ENCODE data around the gene FRMD4A. TPM values are rescaled to one million over a fixed set of nuclear protein-coding genes. Genes with fewer than 3 reads are reported as not detected.
"Not testable (repeated sequence)": the region's sequence is repeated elsewhere in the genome, so short reads cannot be mapped to it uniquely, and the experiment has no call there.

FRMD4A gene
- total RNA-seq, 1 experiment from 2014 or later: 7.0 TPM

DNA sequence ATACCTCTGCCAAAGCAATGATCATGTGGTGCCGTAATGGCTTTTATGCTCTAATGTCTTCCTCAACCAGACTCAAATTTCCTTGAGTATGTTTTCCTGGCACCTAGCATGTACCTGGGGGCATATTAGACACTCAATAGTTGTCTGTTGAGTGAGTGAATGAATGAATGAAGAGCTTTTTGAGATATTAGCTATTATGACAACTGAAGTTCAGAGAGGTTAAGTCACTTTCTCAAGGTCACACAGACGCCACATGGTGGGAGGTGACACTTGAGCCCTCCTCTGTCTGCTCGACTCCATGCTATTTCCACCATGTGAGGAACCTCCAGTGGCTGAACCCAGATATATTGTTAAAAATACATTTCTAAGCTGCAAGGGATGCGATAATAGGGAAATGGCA lies 611.9 kb downstream of the FRMD4A start:
- intact Hi-C loops (cut with micrococcal nuclease; ENCODE audit: unreplicated experiment): no loop called here
- CTCF ChIA-PET: interaction anchor here (0.6 to 1.2 kb wide), 2 partner anchors 12 to 106 kb away, joined by 5 to 6 read pairs; no protein-coding TSS in a partner anchor
- Mint-ChIP-seq H3K4me1 (ENCODE audit: low read depth, unreplicated experiment) (peaks cover 15% of the 10 kb centered on the region), H3K27me3 (ENCODE audit: unreplicated experiment) (peaks cover 7% of the 10 kb centered on the region), H3K27ac (ENCODE audit: unreplicated experiment) (no peak overlapping the region), H3K36me3 (ENCODE audit: insufficient read depth, unreplicated experiment) (peaks cover 7% of the 10 kb centered on the region), H3K4me3 (ENCODE audit: low read depth, unreplicated experiment) (no peak overlapping the region), H3K9me3 (ENCODE audit: low read depth, unreplicated experiment) (peaks cover 2% of the 10 kb centered on the region)
- TF ChIP-seq, protein P1, sequence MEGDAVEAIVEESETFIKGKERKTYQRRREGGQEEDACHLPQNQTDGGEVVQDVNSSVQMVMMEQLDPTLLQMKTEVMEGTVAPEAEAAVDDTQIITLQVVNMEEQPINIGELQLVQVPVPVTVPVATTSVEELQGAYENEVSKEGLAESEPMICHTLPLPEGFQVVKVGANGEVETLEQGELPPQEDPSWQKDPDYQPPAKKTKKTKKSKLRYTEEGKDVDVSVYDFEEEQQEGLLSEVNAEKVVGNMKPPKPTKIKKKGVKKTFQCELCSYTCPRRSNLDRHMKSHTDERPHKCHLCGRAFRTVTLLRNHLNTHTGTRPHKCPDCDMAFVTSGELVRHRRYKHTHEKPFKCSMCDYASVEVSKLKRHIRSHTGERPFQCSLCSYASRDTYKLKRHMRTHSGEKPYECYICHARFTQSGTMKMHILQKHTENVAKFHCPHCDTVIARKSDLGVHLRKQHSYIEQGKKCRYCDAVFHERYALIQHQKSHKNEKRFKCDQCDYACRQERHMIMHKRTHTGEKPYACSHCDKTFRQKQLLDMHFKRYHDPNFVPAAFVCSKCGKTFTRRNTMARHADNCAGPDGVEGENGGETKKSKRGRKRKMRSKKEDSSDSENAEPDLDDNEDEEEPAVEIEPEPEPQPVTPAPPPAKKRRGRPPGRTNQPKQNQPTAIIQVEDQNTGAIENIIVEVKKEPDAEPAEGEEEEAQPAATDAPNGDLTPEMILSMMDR (IDR thresholded peaks at IDR 0.05; ENCODE audit: unreplicated experiment): no peak
- no TSS peak for BruUV-seq (replicated peaks)
- DNase-seq: no peak

DNA sequence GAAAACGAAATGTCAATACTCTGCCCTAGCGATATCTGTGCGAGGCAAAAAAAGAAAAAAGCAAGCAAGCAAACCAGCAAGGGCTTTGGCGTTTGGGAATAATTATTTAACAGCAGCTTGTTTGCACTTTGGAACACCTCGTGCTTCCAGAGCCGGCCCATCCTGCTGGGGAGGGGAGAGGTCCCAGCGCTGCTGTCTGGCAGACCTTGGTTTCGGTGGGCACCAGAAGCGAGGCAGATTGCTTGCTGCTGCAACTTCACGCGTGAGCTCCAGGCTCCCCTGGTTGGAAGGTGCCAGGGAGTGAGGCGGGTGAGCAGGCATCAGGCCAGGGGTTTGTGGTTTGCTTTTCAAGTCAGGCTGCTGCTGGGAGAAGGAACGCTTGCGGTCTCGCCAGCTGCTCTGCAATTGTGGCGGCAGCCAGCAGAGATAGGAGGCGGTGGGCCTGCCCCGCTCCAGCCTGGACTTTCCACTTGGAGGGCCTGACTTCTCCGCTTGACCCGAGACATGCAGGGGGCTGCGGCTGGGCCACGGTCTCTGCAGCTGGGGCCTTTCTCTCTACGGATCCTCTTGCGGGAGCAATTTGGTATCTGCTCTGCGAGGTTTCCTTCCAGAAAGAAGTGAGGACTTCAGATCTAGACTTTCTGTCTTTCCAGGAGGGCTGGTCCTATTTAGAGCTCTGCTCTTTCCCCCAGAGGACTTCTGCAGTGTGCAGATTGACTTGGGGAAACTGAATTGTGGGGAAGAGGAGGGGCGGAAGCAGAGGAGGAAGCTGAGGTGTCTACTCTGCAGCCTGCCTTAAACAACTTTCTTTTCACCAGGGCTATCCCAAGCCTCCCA lies 612.6 kb downstream of the FRMD4A start:
- intact Hi-C loops (cut with micrococcal nuclease; ENCODE audit: unreplicated experiment): no loop called here
- TF ChIP-seq, protein P1 (IDR thresholded peaks at IDR 0.05; ENCODE audit: unreplicated experiment): no peak
- no peaks in the 10 kb centered on the region for H3K9me3 Mint-ChIP-seq (ENCODE audit: low read depth, unreplicated experiment)
- H3K4me1 Mint-ChIP-seq (ENCODE audit: low read depth, unreplicated experiment): peaks cover 18% of the 10 kb centered on the region
- peak; percentile 64 for DNase-seq
- H3K36me3 Mint-ChIP-seq (ENCODE audit: insufficient read depth, unreplicated experiment): peaks cover 7% of the 10 kb centered on the region
- CTCF ChIA-PET: interaction anchor here (0.6 to 1.2 kb wide), 4 partner anchors 9 to 290 kb away, joined by 3 to 6 read pairs (median 4); no protein-coding TSS in a partner anchor
- no peaks in the 10 kb centered on the region for H3K27me3 Mint-ChIP-seq (ENCODE audit: unreplicated experiment)
- H3K4me3 Mint-ChIP-seq (ENCODE audit: low read depth, unreplicated experiment): peak overlapping the region; percentile 72
- peak overlapping the region; percentile 50 for H3K27ac Mint-ChIP-seq (ENCODE audit: unreplicated experiment)
- BruUV-seq (replicated peaks): no TSS peak

DNA sequence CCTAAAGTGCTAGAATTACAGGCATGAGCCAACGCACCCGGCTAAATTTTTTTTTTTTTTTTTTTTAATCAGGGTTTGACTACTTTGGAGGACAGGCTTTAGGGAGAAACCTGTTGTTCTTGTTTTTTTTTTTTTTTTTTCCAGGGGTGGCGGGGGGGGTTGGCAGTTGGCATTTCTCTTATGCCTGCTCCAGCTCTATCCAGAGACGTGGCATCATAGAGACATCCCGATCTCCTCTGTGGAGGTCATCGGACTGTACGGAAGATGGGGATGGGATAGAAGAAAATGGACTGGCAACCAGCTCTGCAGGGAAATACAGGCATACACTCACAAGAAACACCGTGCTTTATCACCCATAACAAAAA lies 613.2 kb downstream of the FRMD4A start:
- Mint-ChIP-seq H3K27ac (ENCODE audit: unreplicated experiment) (peak overlapping the region; percentile 50), H3K4me1 (ENCODE audit: low read depth, unreplicated experiment) (peaks cover 24% of the 10 kb centered on the region), H3K9me3 (ENCODE audit: low read depth, unreplicated experiment) (no peaks in the 10 kb centered on the region), H3K4me3 (ENCODE audit: low read depth, unreplicated experiment) (peak overlapping the region; percentile 72), H3K36me3 (ENCODE audit: insufficient read depth, unreplicated experiment) (peaks cover 13% of the 10 kb centered on the region), H3K27me3 (ENCODE audit: unreplicated experiment) (no peaks in the 10 kb centered on the region)
- TF ChIP-seq, protein P1 (IDR thresholded peaks at IDR 0.05; ENCODE audit: unreplicated experiment): no peak
- CTCF ChIA-PET: interaction anchor here (0.6 to 0.7 kb wide), 2 partner anchors 9 to 291 kb away, joined by 3 read pairs; no protein-coding TSS in a partner anchor
- no TSS peak for BruUV-seq (replicated peaks)
- DNase-seq: no peak
- intact Hi-C loops (cut with micrococcal nuclease; ENCODE audit: unreplicated experiment): no loop called here

DNA sequence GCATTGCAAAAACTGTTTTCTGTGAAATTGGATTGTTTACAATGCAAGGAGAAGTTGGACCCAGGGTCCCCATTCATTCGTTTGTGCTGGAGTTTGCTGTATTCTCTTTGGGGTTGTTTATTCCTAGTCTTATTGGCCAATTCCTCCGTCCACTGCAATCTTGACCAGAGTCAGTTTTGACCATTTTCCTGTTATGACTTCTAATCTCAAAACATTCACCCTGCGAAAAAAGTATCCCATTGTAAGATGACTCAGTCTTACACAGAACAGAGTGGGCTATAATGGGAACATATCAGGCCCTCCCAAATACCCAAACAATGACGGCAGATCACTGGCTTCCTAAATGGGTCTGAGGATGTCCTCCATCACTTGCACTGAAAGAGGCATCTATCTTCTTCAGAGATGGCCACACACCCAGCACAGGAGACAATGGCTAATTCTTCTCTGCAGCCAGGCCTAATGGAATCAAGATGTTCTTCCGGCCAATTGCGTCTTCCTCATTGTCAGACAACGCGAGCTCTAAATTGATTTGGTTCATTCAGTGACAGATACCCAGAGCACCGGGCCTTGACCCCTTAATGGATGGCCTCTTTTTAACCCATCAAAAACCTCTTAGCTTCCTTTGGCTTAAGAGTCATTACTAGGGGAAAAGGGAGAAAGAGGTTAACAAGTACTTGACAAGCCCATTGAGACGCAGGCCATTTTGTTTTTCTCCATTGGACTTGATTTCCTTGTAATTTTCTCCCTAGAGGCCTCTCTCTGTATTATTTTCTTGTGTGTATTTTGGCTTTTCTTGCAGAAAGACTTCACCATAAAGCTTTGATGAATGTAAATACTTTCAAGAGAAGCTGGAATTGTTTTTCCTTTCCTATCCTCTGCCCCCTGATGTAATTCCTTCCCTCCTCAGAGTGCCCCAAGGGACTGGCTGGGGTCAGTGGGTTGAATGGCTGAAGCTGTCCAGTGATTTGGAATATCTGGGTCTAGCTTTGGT lies 614.3 kb downstream of the FRMD4A start:
- no peaks in the 10 kb centered on the region for H3K9me3 Mint-ChIP-seq (ENCODE audit: low read depth, unreplicated experiment)
- no peaks in the 10 kb centered on the region for H3K27me3 Mint-ChIP-seq (ENCODE audit: unreplicated experiment)
- DNase-seq: no peak
- TF ChIP-seq, protein P1 (IDR thresholded peaks at IDR 0.05; ENCODE audit: unreplicated experiment): no peak
- CTCF ChIA-PET: no interaction called here
- intact Hi-C loops (cut with micrococcal nuclease; ENCODE audit: unreplicated experiment): no loop called here
- peaks cover 26% of the 10 kb centered on the region for H3K4me1 Mint-ChIP-seq (ENCODE audit: low read depth, unreplicated experiment)
- H3K4me3 Mint-ChIP-seq (ENCODE audit: low read depth, unreplicated experiment): no peak overlapping the region
- no TSS peak for BruUV-seq (replicated peaks)
- H3K27ac Mint-ChIP-seq (ENCODE audit: unreplicated experiment): no peak overlapping the region
- H3K36me3 Mint-ChIP-seq (ENCODE audit: insufficient read depth, unreplicated experiment): peaks cover 13% of the 10 kb centered on the region

DNA sequence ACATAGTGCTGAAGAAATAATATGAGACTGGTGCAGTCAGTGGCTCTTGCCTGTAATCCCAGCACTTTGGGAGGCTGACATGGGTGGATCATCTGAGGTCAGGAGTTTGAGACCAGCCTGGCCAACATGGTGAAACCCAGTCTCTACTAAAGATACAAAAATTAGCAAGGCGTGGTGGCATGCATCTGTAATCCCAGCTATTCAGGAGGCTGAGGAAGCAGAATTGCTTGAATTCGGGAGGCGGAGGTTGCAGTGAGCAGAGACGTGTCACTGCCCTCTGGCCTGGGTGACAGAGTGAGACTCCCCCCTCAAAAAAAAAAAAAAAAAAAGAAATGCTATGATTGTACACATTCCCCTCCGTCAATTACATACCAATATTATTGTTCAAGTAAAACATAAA lies 615.1 kb downstream of the FRMD4A start:
- BruUV-seq (replicated peaks); H3K4me3 Mint-ChIP-seq (ENCODE audit: low read depth, unreplicated experiment); intact Hi-C loops (cut with micrococcal nuclease; ENCODE audit: unreplicated experiment); H3K9me3 Mint-ChIP-seq (ENCODE audit: low read depth, unreplicated experiment); H3K27me3 Mint-ChIP-seq (ENCODE audit: unreplicated experiment); DNase-seq; CTCF ChIA-PET; H3K27ac Mint-ChIP-seq (ENCODE audit: unreplicated experiment): not testable (repeated sequence)
- H3K36me3 Mint-ChIP-seq (ENCODE audit: insufficient read depth, unreplicated experiment): peaks cover 13% of the 10 kb centered on the region
- H3K4me1 Mint-ChIP-seq (ENCODE audit: low read depth, unreplicated experiment): peaks cover 26% of the 10 kb centered on the region
